Left ventricle myocardium superior (tissue), 1 donor: ENCODE measurements around the gene FGF4. TPM values are rescaled to one million over a fixed set of nuclear protein-coding genes. Genes with fewer than 3 reads are reported as not detected.
A peak's percentile ranks its signal among the peaks of the same experiment; 100 is the strongest.

ENCODE experiments used
- ATAC-seq: fragments of 200-7000 bp; cut with Tn5 transposase; one replicate; pipeline ENCODE4 v1.9.1; 2020; ENCODE audit warnings: mild to moderate bottlenecking, moderate library complexity
- DNase-seq: peaks from one replicate; pipeline ENCODE4 v3.0.0-alpha.2; 2020
- intact Hi-C: fragments of 100-400 bp; cut with micrococcal nuclease; formaldehyde crosslinking; loops from one replicate; pipeline ENCODE4 v1.11.0; 2022
- total RNA-seq: library from RNA; stranded (reverse); fragmentation: NEBNext Ultra II Directional; extraction: Animal tissue kit (Norgen Biotek cat#: 25700); gene quantifications from one replicate; pipeline ENCODE4 v1.2.1, GENCODE V29; 2021
- donor health status: DM: no; HTN: yes; CAD: no; lungs with severe emphysema.

Gene FGF4
- total RNA-seq, 1 donor from 2014 or later, result not detected

GRCh38 chr11:69810289-69811118 is 35.4 kb upstream of the FGF4 start:
- intact Hi-C loops, result no loop called here
- ATAC-seq, result peak; percentile 34
- DNase-seq, result no peak

- ATAC-seq (no peak), DNase-seq (no peak)
- intact Hi-C loops, result no loop called here
Measured at GRCh38 chr11:69808667-69809086, 33.5 kb upstream of the FGF4 start.

GRCh38 chr11:69807106-69807815 is 32.1 kb upstream of the FGF4 start:
- intact Hi-C loops, result no loop called here
- ATAC-seq (no peak), DNase-seq (no peak)

GRCh38 chr11:69804769-69805508 is 29.8 kb upstream of the FGF4 start:
- ATAC-seq, result peak; percentile 97
- DNase-seq, result peak; percentile 74
- intact Hi-C loops, result no loop called here

GRCh38 chr11:69803604-69804218 is 28.6 kb upstream of the FGF4 start:
- no peak for ATAC-seq
- intact Hi-C loops, result no loop called here
- DNase-seq, result no peak

GRCh38 chr11:69803022-69803421 is 27.9 kb upstream of the FGF4 start:
- no peak for ATAC-seq
- intact Hi-C loops, result no loop called here

GRCh38 chr11:69802590-69802989 is 27.4 kb upstream of the FGF4 start:
- intact Hi-C loops, result no loop called here
- DNase-seq (no peak), ATAC-seq (no peak)

More at GRCh38 chr11:69803022-69803421, 27.9 kb upstream of the FGF4 start:
- DNase-seq, result no peak

GRCh38 chr11:69801513-69802335 is 26.6 kb upstream of the FGF4 start:
- intact Hi-C loops, result no loop called here
- DNase-seq (no peak), ATAC-seq (no peak)

- intact Hi-C loops, result no loop called here
- no peak for ATAC-seq
- no peak for DNase-seq
Measured at GRCh38 chr11:69800278-69800677, 25.1 kb upstream of the FGF4 start.

GRCh38 chr11:69799582-69799981 is 24.4 kb upstream of the FGF4 start:
- ATAC-seq (no peak), DNase-seq (no peak)
- intact Hi-C loops, result no loop called here

- DNase-seq (peak; percentile 13), ATAC-seq (no peak)
- intact Hi-C loops, result no loop called here
Measured at GRCh38 chr11:69799097-69799496, 24.0 kb upstream of the FGF4 start.

GRCh38 chr11:69797737-69798528 is 22.8 kb upstream of the FGF4 start:
- DNase-seq, result peak; percentile 32
- intact Hi-C loops, result no loop called here
- no peak for ATAC-seq

GRCh38 chr11:69797156-69797555 is 22.0 kb upstream of the FGF4 start:
- intact Hi-C loops, result no loop called here
- DNase-seq (no peak), ATAC-seq (peak; percentile 34)

GRCh38 chr11:69796063-69796462 is 20.9 kb upstream of the FGF4 start:
- ATAC-seq (peak; percentile 79), DNase-seq (no peak)
- intact Hi-C loops, result no loop called here

- intact Hi-C loops, result no loop called here
- DNase-seq (no peak), ATAC-seq (no peak)
Measured at GRCh38 chr11:69791276-69792180, 16.4 kb upstream of the FGF4 start.

- no peak for ATAC-seq
- DNase-seq, result no peak
- intact Hi-C loops, result no loop called here
Measured at GRCh38 chr11:69788956-69789355, 13.8 kb upstream of the FGF4 start.

- DNase-seq (no peak), ATAC-seq (no peak)
- intact Hi-C loops, result no loop called here
Measured at GRCh38 chr11:69787906-69788305, 12.8 kb upstream of the FGF4 start.
